ENCODE measurements around the gene SRPK3.

The SRPK3 gene

GRCh38 chrX:153735274-153735673 is 45.6 kb upstream of the SRPK3 start:
- Histone ChIP-seq H4K20me1 (ENCODE audit: insufficient read depth, low read length) (no peaks in the 10 kb centered on the region), H3K9me3 (ENCODE audit: low read length) (no peaks in the 10 kb centered on the region), H3F3A (ENCODE audit: insufficient read depth, low read length) (no peaks in the 10 kb centered on the region), H3K4me1 (ENCODE audit: insufficient read depth, low read length, severe bottlenecking) (no peaks in the 10 kb centered on the region), H3K27ac (ENCODE audit: low read depth, low read length, poor library complexity, severe bottlenecking) (no peak overlapping the region), H3K4me3 (ENCODE audit: low read depth, low read length, poor library complexity, severe bottlenecking) (no peak overlapping the region), H2AFZ (ENCODE audit: low read length) (no peak overlapping the region), H3K27me3 (ENCODE audit: insufficient read depth, low read length) (no peaks in the 10 kb centered on the region), H3K36me3 (ENCODE audit: insufficient read depth, low read length) (no peaks in the 10 kb centered on the region; the same call in 1 of the 2 replicates), H3K4me2 (ENCODE audit: low read length) (no peak overlapping the region), H3K9ac (ENCODE audit: low read length) (no peak overlapping the region), H3K79me2 (ENCODE audit: insufficient read depth, low read length) (no peaks in the 10 kb centered on the region), H3K9me2 (ENCODE audit: low read depth, low read length) (no peaks in the 10 kb centered on the region)
- TF ChIP-seq EZH2 (IDR thresholded peaks at IDR 0.05; ENCODE audit: borderline replicate concordance, low read length) (no peak), CTCF (IDR thresholded peaks at IDR 0.05; ENCODE audit: low read length) (no peak)

- H3K4me2 ChIP-seq (ENCODE audit: low read length), result no peak overlapping the region
- no peaks in the 10 kb centered on the region for H3K79me2 ChIP-seq (ENCODE audit: insufficient read depth, low read length)
- TF ChIP-seq EZH2 (IDR thresholded peaks at IDR 0.05; ENCODE audit: borderline replicate concordance, low read length), result no peak
- TF ChIP-seq CTCF (IDR thresholded peaks at IDR 0.05; ENCODE audit: low read length), result no peak
- no peaks in the 10 kb centered on the region for H3K27me3 ChIP-seq (ENCODE audit: insufficient read depth, low read length)
- H3K4me1 ChIP-seq (ENCODE audit: insufficient read depth, low read length, severe bottlenecking), result no peaks in the 10 kb centered on the region
- H4K20me1 ChIP-seq (ENCODE audit: insufficient read depth, low read length), result no peaks in the 10 kb centered on the region
- no peak overlapping the region for H3K9ac ChIP-seq (ENCODE audit: low read length)
- H3K4me3 ChIP-seq (ENCODE audit: low read depth, low read length, poor library complexity, severe bottlenecking), result no peak overlapping the region
- H3K9me2 ChIP-seq (ENCODE audit: low read depth, low read length), result no peaks in the 10 kb centered on the region
- H3K27ac ChIP-seq (ENCODE audit: low read depth, low read length, poor library complexity, severe bottlenecking), result no peak overlapping the region
- no peaks in the 10 kb centered on the region; the same call in 1 of the 2 replicates for H3K36me3 ChIP-seq (ENCODE audit: insufficient read depth, low read length)
- no peaks in the 10 kb centered on the region for H3K9me3 ChIP-seq (ENCODE audit: low read length)
- no peaks in the 10 kb centered on the region for H3F3A ChIP-seq (ENCODE audit: insufficient read depth, low read length)
- H2AFZ ChIP-seq (ENCODE audit: low read length), result no peak overlapping the region
Measured at GRCh38 chrX:153736071-153736820, 44.6 kb upstream of the SRPK3 start.

DNA sequence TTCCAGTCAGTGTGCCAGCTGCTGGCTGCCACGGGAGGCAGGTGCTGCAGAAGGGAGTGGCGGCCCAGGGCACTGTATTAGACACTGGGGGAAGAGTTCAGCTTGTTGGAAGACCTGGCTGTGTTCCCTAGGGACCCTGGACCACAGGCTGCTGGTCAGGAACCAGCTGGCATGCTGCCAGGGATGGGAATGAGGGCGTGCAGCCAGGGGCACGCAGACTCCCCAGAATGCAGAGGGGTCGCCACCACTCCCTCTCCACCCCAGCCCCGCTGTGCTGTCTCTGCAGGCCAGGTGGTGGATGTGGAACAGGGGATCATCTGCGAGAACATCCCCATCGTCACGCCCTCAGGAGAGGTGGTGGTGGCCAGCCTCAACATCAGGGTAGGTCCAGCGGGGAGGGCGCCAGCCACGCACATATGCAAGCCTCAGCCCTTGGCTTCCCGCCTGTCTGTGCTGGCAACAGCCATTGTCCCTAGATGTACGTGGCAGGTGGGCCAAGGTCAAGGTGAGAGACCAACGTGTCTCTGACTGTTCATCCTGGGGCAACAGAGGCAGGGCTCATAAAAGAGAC is 43.9 kb upstream of the SRPK3 start:
- H3F3A ChIP-seq (ENCODE audit: insufficient read depth, low read length), result no peaks in the 10 kb centered on the region
- H3K4me3 ChIP-seq (ENCODE audit: low read depth, low read length, poor library complexity, severe bottlenecking), result no peak overlapping the region
- H3K36me3 ChIP-seq (ENCODE audit: insufficient read depth, low read length), result no peaks in the 10 kb centered on the region; the same call in 1 of the 2 replicates
- H4K20me1 ChIP-seq (ENCODE audit: insufficient read depth, low read length), result no peaks in the 10 kb centered on the region
- H3K9me2 ChIP-seq (ENCODE audit: low read depth, low read length), result no peaks in the 10 kb centered on the region
- no peak overlapping the region for H3K9ac ChIP-seq (ENCODE audit: low read length)
- TF ChIP-seq CTCF (IDR thresholded peaks at IDR 0.05; ENCODE audit: low read length) (no peak), EZH2 (IDR thresholded peaks at IDR 0.05; ENCODE audit: borderline replicate concordance, low read length) (no peak)
- H3K4me1 ChIP-seq (ENCODE audit: insufficient read depth, low read length, severe bottlenecking), result no peaks in the 10 kb centered on the region
- H3K4me2 ChIP-seq (ENCODE audit: low read length), result no peak overlapping the region
- no peaks in the 10 kb centered on the region for H3K9me3 ChIP-seq (ENCODE audit: low read length)
- H2AFZ ChIP-seq (ENCODE audit: low read length), result no peak overlapping the region
- H3K79me2 ChIP-seq (ENCODE audit: insufficient read depth, low read length), result no peaks in the 10 kb centered on the region
- H3K27me3 ChIP-seq (ENCODE audit: insufficient read depth, low read length), result no peaks in the 10 kb centered on the region
- no peak overlapping the region for H3K27ac ChIP-seq (ENCODE audit: low read depth, low read length, poor library complexity, severe bottlenecking)
